Measurements from ENCODE around the gene OPHN1. TPM values are rescaled to one million over a fixed set of nuclear protein-coding genes. Genes with fewer than 3 reads are reported as not detected.

Gene OPHN1
- total RNA-seq, 2 experiments from 2014 or later, result not detected

- H3K9me3 Mint-ChIP-seq, result no peaks in the 10 kb centered on the region
- CTCF ChIA-PET, result no interaction called here
- no peak for ATAC-seq (ENCODE audit: poor library complexity)
These were observed 21.6 kb downstream of the OPHN1 start for GRCh38 chrX:68411729-68412128.

GRCh38 chrX:68409194-68409593 is 24.1 kb downstream of the OPHN1 start:
- intact Hi-C loops (cut with DNase I, micrococcal nuclease), result no loop called here
- Mint-ChIP-seq H3K27me3 (no peaks in the 10 kb centered on the region), H3K4me3 (no peak overlapping the region), H3K36me3 (ENCODE audit: low read depth) (no peaks in the 10 kb centered on the region), H3K4me1 (ENCODE audit: low read depth) (no peaks in the 10 kb centered on the region), H3K27ac (no peak overlapping the region), H3K9me3 (no peaks in the 10 kb centered on the region)
- H3K4me1 ChIP-seq (ENCODE audit: insufficient read depth, low read length), result no peaks in the 10 kb centered on the region
- no peak for TF ChIP-seq CTCF (IDR thresholded peaks at IDR 0.05)
- POLR2A ChIA-PET, result no interaction called here
- CTCF ChIA-PET, result no interaction called here
- no peak overlapping the region for H3K27ac ChIP-seq (ENCODE audit: low read depth in 1 of 2, low read length in 2 of 2)
- H3K9me3 ChIP-seq (ENCODE audit: control insufficient read depth in 1 of 2, insufficient read depth in 1 of 2, low read length in 2 of 2), result no peaks in the 10 kb centered on the region
- H3K36me3 ChIP-seq (ENCODE audit: insufficient read depth, low read length), result no peaks in the 10 kb centered on the region
- ATAC-seq (ENCODE audit: poor library complexity) (no peak), DNase-seq (no peak)
- H3K27me3 ChIP-seq (ENCODE audit: control insufficient read depth in 1 of 2, insufficient read depth in 2 of 2, low read length in 2 of 2), result peaks cover 0 to 4% of the 10 kb centered on the region in 2 experiments
- no peak overlapping the region for H3K4me3 ChIP-seq (ENCODE audit: low read length)

More at GRCh38 chrX:68411729-68412128, 21.6 kb downstream of the OPHN1 start:
- Mint-ChIP-seq H3K4me3 (no peak overlapping the region), H3K27ac (no peak overlapping the region), H3K27me3 (no peaks in the 10 kb centered on the region), H3K4me1 (ENCODE audit: low read depth) (no peaks in the 10 kb centered on the region), H3K36me3 (ENCODE audit: low read depth) (no peaks in the 10 kb centered on the region)
- Histone ChIP-seq H3K27ac (ENCODE audit: low read depth in 1 of 2, low read length in 2 of 2) (no peak overlapping the region), H3K4me1 (ENCODE audit: insufficient read depth, low read length) (no peaks in the 10 kb centered on the region), H3K4me3 (ENCODE audit: low read length) (no peak overlapping the region), H3K27me3 (ENCODE audit: control insufficient read depth in 1 of 2, insufficient read depth in 2 of 2, low read length in 2 of 2) (peaks cover 0 to 7% of the 10 kb centered on the region in 2 experiments), H3K9me3 (ENCODE audit: control insufficient read depth in 1 of 2, insufficient read depth in 1 of 2, low read length in 2 of 2) (no peaks in the 10 kb centered on the region), H3K36me3 (ENCODE audit: insufficient read depth, low read length) (no peaks in the 10 kb centered on the region)
- DNase-seq, result no peak
- TF ChIP-seq CTCF (IDR thresholded peaks at IDR 0.05), result no peak
- intact Hi-C loops (cut with DNase I, micrococcal nuclease), result no loop called here
- POLR2A ChIA-PET, result no interaction called here

- ChIA-PET POLR2A (no interaction called here), CTCF (no interaction called here)
- Mint-ChIP-seq H3K4me1 (ENCODE audit: low read depth) (no peaks in the 10 kb centered on the region), H3K27me3 (peaks cover 5% of the 10 kb centered on the region), H3K9me3 (no peaks in the 10 kb centered on the region), H3K36me3 (ENCODE audit: low read depth) (no peaks in the 10 kb centered on the region), H3K4me3 (no peak overlapping the region), H3K27ac (no peak overlapping the region)
- H3K36me3 ChIP-seq (ENCODE audit: insufficient read depth, low read length), result no peaks in the 10 kb centered on the region
- no peak for TF ChIP-seq CTCF (IDR thresholded peaks at IDR 0.05)
- no peak overlapping the region for H3K4me3 ChIP-seq (ENCODE audit: low read length)
- intact Hi-C loops (cut with DNase I, micrococcal nuclease), result no loop called here
- no peak for ATAC-seq (ENCODE audit: poor library complexity)
- no peaks in the 10 kb centered on the region for H3K4me1 ChIP-seq (ENCODE audit: insufficient read depth, low read length)
- no peaks in the 10 kb centered on the region for H3K9me3 ChIP-seq (ENCODE audit: control insufficient read depth in 1 of 2, insufficient read depth in 1 of 2, low read length in 2 of 2)
- no peak overlapping the region for H3K27ac ChIP-seq (ENCODE audit: low read depth in 1 of 2, low read length in 2 of 2)
- no peak for DNase-seq
- no peaks in the 10 kb centered on the region for H3K27me3 ChIP-seq (ENCODE audit: control insufficient read depth in 1 of 2, insufficient read depth in 2 of 2, low read length in 2 of 2)
These were observed 29.8 kb downstream of the OPHN1 start for GRCh38 chrX:68403522-68403921.
